SK-N-SH treated with all-trans-retinoic acid at 6 μM for 48 hours (cell line): ENCODE measurements around the gene FAM184A.

Experiments used
- ARNTL ChIP-seq: fragments of 450-650 bp; formaldehyde crosslinking; IDR thresholded peaks from 2 replicates; pipeline ENCODE4 v1.5.0; 2020; ENCODE audit warnings: low read depth, mild to moderate bottlenecking, moderate library complexity, borderline replicate concordance
- ESRRG ChIP-seq: fragments of 250-450 bp; sonication (Bioruptor Pico); IDR thresholded peaks from 2 replicates; pipeline ENCODE4 v1.6.1; 2021; ENCODE audit warnings: mild to moderate bottlenecking
- OSR1 ChIP-seq: fragments of 250-450 bp; sonication (Bioruptor Pico); IDR thresholded peaks from 2 replicates; pipeline ENCODE4 v1.8.0; 2022; ENCODE audit warnings: moderate library complexity, mild to moderate bottlenecking, inconsistent platforms
- PATZ1 ChIP-seq: fragments of 250-450 bp; sonication (Bioruptor Pico); IDR thresholded peaks from 2 replicates; pipeline ENCODE4 v1.8.0; 2020; ENCODE audit warnings: mild to moderate bottlenecking, moderate library complexity, borderline replicate concordance

GRCh38 chr6:118970866-118971265, 107.6 kb downstream of the FAM184A start:
- TF ChIP-seq PATZ1 (CRISPR knock-in tag) (no peak), ESRRG (CRISPR knock-in tag) (no peak), ARNTL (CRISPR knock-in tag) (no peak), OSR1 (CRISPR knock-in tag) (no peak)
